HCEC 1CT (cell line): ENCODE measurements around the gene IFIT3.
"Not testable (repeated sequence)": the region's sequence is repeated elsewhere in the genome, so short reads cannot be mapped to it uniquely, and the experiment has no call there.

Source experiments
- DNase-seq: peaks from one replicate; pipeline ENCODE4 v3.0.0-alpha.2; 2017

The IFIT3 gene

DNA sequence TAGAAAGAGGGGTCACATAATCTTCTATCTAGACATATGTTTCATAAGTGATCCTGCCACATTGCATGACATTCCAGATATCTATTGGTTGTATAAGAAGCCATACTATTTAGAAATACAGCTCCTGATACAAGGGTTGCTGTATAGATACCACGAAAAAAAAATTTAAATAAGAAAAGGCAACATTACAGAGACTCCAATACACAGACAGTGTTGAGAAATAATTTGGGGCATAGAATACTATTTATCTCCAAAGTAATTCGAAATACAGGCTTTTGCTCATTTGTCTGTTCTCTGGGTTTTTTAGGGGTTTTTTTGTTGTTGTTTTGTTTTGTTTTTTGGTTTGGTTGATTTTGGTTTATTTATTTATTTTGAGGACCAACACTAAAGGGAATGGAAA lies 23.4 kb upstream of the IFIT3 start:
- DNase-seq, result no peak

DNA sequence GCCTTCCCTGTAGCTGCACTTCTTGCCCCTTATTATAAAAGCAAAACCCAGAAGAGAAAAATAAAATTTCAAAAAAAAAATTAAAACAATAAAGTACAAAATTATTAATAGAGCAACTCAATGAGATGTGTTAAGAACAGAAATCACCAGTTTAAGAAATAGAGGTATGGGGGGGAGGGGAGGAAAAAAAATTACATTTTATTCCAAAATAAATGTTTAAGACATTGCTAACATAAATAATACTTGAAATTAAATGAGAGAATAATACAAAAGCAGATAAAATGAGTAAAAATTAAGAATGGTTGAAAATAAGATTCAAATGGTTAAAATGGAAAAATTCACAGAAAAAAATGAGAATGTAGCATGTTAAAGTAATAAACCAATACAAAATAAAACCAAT lies 22.9 kb upstream of the IFIT3 start:
- DNase-seq, result no peak

- no peak for DNase-seq
Observed at GRCh38 chr10:89305766-89306433, 21.9 kb upstream of the IFIT3 start.

DNA sequence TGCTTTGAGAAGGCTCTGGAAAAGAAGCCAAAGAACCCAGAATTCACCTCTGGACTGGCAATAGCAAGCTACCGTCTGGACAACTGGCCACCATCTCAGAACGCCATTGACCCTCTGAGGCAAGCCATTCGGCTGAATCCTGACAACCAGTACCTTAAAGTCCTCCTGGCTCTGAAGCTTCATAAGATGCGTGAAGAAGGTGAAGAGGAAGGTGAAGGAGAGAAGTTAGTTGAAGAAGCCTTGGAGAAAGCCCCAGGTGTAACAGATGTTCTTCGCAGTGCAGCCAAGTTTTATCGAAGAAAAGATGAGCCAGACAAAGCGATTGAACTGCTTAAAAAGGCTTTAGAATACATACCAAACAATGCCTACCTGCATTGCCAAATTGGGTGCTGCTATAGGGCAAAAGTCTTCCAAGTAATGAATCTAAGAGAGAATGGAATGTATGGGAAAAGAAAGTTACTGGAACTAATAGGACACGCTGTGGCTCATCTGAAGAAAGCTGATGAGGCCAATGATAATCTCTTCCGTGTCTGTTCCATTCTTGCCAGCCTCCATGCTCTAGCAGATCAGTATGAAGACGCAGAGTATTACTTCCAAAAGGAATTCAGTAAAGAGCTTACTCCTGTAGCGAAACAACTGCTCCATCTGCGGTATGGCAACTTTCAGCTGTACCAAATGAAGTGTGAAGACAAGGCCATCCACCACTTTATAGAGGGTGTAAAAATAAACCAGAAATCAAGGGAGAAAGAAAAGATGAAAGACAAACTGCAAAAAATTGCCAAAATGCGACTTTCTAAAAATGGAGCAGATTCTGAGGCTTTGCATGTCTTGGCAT lies 21.1 kb upstream of the IFIT3 start:
- DNase-seq, result no peak

GRCh38 chr10:89307269-89307577 lies 20.6 kb upstream of the IFIT3 start:
- no peak for DNase-seq

- DNase-seq, result no peak
Observed at GRCh38 chr10:89308266-89308665, 19.5 kb upstream of the IFIT3 start.

- DNase-seq, result no peak
Observed at GRCh38 chr10:89308736-89309135, 19.1 kb upstream of the IFIT3 start.

DNA sequence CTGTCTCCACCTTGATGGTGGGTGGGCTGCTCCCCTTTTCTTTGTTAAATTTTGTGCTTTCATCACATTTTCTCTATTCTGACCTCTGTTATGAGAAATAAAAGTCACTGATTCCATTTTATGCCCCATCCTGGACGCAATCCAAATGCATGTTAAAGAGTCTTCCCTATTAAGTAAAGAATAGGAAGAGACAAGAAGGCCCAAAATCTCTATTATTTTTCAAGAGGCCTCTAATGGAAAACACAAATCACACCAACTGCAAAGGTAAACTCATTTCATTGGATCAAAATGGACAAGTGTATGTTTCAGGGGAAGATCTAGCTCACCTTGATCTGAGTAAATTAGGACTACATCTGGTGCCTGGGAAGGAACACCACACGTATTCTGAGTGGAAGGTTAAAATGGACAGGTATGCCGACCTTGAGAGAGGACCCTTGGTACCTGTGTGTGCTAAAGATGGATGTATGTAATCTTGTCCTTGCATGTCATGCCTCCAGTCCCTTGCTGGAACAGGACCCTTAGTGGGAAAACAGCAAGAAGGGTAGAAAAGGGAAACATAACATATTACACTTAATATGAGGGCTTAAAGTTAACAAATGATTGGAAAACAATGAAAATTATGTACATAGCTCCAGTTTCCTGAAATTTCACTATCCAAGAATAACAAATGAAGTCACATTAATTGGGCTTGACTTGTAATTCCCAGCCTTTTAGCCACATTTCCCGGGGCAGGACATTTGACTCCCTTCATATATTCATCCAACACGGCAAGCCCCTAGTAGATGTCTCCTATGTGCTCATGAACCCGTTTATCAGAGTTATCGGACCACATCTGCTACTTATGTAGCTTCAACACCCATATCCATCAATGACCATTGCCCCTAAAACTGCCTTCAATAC lies 18.4 kb upstream of the IFIT3 start:
- DNase-seq, result no peak

DNA sequence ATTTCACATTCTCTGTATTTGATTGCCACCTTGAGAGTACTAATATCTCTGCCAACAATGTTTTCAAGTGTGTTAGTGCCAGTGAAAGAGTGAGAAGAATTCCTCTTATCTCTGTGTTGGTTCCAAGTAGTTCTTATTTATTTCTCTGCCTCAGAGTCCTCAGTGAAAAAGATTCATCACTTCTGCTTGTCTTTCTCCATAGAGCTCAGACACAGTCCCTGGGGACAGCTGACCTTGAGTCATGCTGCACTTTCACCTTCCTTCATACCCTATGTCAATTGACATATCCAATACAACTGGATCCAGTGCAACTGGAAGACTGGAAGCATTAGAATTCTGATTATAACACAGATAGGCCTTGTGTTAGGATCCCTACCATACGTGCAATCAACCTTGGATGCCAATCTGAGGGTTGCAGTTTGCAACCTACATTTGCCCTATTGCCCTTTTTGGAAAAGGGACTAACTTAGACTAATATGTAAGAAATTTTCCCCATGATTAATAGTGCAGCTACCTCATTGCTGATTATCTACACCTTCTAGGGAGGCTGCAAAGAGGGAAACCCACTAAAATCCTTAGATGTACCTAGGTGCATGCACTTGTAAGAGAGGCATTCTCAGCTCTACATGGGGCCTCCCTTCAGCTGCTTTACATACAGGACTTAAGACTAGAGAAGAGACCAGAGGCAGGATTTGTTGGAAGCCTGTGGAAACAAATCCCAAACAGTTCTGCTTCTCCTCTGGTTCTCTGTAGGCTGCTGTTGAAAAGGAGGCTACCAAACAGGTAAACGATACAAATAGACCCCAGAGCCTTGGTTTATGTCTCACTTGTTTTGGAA lies 17.5 kb upstream of the IFIT3 start:
- no peak for DNase-seq

DNA sequence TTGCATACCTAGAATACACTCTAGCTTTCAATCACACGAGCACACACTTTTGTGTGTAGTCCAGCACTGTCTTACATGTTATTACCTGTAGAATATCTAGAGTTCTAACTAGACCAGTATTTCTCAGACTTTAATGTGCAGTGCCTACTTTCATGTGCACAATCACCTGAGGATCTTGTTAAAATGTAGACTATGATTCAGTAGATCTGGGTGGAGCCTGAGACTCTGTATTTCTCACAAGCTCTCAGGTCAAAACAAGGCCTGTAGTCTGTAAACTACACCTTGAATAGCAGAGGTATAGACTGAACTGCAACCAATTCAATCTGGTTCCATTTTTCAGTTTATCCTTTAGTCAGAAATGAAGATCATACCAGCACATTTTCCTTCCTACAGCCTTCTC lies 14.8 kb upstream of the IFIT3 start:
- no peak for DNase-seq

GRCh38 chr10:89314676-89315075 lies 13.1 kb upstream of the IFIT3 start:
- no peak for DNase-seq

DNA sequence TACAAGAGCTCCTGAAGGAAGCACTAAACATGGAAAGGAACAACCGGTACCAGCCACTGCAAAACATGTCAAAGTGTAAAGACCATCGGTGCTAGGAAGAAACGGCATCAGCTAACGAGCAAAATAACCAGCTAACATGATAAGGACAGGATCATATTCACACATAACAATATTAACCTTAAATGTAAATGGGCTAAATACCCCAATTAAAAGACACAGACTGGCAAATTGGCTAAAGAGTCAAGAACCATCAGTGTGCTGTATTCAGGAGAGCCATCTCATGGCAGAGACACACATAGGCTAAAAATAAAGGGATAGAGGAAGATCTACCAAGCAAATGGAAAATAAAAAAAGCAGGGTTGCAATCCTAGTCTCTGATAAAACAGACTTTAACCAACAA lies 9.8 kb upstream of the IFIT3 start:
- not testable (repeated sequence) for DNase-seq

DNA sequence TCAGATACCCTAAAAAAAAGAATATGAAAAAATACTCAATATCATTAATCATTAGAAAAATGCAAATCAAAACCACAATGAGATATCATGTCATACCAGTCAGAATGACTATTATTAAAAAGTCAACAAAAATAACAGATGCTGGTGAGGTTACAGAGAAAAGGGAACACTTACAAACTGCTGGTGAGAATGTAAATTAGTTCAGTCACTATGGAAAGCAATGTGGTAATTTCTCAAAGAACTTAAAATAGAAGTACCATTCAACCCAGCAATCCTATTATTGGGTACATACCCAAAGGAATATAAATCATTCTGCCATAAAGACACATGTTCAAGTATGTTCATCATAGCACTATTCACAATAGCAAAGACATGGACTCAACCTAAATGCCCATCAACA lies 2.7 kb upstream of the IFIT3 start:
- DNase-seq, result not testable (repeated sequence)

DNA sequence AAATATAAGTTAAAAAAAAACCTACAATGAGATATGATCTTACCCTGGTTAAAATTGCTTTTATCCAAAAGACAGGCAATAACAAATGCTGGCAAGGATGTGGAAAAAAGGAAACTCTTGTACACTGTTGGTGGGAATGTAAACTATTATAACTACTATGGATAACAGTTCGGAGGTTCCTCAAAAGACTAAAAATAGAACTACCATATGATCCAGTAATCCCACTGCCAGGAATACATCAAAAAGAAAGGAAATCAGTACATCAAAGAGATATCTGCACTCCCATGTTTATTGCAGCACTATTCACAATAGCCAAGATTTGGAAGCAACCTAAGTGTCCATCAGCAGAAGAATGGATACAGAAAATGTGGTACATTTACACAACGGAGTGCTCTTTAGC lies 1.9 kb upstream of the IFIT3 start:
- not testable (repeated sequence) for DNase-seq

DNA sequence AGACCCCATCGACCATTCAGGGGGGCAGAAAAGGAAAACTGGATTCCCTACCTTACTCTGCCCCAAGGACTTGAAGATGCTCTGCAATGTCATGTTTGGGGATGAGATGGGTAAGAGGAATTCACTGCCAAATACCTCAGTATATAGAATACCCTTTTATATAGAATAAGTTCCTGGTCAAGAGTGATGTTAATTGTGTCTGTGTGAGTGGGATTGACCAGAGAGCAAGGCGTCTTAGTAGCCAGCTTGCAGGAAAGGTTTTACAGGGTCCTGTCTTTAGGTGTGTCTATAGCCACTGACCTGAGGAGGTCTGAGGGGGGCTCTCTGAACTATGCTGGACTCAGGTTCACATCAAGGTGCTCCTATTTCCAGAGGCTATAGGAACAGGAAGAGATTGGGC lies 1.4 kb downstream of the IFIT3 start:
- DNase-seq, result no peak

GRCh38 chr10:89330014-89330413 lies 2.2 kb downstream of the IFIT3 start:
- not testable (repeated sequence) for DNase-seq

GRCh38 chr10:89330537-89331212 lies 2.9 kb downstream of the IFIT3 start:
- DNase-seq, result peak; percentile 10

DNA sequence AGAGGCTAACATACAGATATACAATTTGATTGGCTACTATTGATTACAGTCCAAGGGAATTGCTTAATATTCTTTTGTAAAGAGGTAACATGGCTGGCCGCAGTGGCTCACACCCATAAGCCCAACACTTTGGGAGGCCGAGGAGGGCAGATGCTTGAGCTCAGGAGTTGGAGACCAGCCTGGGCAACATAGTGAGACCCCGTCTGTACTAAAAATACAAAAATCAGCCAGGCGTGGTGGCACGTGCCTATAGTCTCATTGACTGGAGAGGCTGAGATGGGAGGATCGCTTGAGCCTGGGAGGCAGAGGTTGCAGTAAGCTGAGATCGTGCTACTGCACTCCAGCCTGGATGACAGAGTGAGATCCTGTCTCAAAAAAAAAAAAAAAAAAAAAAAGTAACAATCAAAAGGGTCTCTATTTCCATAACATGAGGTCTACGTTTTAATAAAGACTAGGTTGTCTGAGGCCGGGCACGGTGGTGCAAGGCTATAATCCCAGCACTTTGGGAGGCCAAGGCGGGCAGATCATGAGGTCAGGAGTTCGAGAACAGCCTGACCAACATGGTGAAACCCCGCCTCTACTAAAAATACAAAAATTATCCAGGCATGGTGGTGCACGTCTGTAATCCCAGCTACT lies 3.8 kb downstream of the IFIT3 start:
- DNase-seq, result not testable (repeated sequence)

DNA sequence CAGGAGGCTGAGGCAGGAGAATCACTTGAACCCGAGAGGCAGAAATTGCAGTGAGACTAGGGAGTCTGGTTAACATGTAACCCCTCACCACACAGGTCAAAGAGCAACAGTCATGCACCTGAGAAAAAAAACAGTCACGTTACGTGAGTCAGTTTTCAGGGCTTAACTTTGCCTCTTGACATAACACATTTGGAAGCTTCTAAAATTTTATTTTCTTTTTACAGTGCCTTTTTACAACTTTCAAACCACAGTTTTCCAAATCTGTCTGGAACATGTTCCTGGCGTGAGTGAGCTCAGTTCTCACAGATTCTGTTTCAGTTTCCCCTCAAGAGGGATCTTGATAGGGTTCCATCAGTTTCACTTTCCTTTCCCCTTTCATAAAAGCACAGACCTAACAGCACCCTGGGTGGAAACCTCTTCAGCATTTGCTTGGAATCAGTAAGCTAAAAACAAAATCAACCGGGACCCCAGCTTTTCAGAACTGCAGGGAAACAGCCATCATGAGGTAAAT lies 4.4 kb downstream of the IFIT3 start:
- peak; percentile 52 for DNase-seq

- DNase-seq, result no peak
Observed at GRCh38 chr10:89335226-89335625, 7.4 kb downstream of the IFIT3 start.

DNA sequence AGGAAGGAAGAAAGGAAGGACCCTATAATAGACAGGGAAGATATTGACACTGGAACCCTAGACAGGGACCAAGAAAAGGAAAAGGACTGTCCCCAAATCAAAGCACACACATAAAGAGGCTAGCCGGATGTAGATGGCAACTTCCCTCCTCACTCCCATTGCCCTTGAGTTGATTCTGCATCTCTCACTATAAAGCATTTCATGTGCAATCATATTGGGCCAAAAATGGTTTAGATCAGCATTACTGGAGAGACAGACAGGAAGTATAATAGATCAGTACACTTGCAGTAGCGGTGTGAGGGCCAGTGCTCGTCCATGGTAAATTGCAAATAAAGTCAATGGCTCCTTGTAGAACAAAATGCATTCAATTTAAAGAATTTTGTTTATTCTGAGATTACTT lies 8.4 kb downstream of the IFIT3 start:
- DNase-seq, result no peak
